HEK293 (cell line): ENCODE data around the gene PRKCD.

Source experiments
- GLIS2 ChIP-seq: fragments of 450-650 bp; formaldehyde crosslinking; IDR thresholded peaks from 2 replicates; pipeline ENCODE4 v1.5.1; 2016; ENCODE audit warnings: missing biosample characterization, missing genetic modification characterization
- KLF1 ChIP-seq: fragments of 450-650 bp; formaldehyde crosslinking; IDR thresholded peaks from 2 replicates; pipeline ENCODE4 v1.5.1; 2016; ENCODE audit warnings: missing biosample characterization, missing genetic modification characterization
- KLF17 ChIP-seq: fragments of 450-650 bp; formaldehyde crosslinking; IDR thresholded peaks from 2 replicates; pipeline ENCODE4 v1.5.1; 2016; ENCODE audit warnings: missing biosample characterization, missing genetic modification characterization
- KLF7 ChIP-seq: fragments of 450-650 bp; formaldehyde crosslinking; IDR thresholded peaks from 2 replicates; pipeline ENCODE4 v1.5.1; 2016; ENCODE audit warnings: missing biosample characterization, missing genetic modification characterization, borderline replicate concordance
- MYNN ChIP-seq: fragments of 450-650 bp; formaldehyde crosslinking; IDR thresholded peaks from 2 replicates; pipeline ENCODE4 v1.5.1; 2016; ENCODE audit warnings: missing biosample characterization, missing genetic modification characterization, borderline replicate concordance
- TRIM28 ChIP-seq: IDR thresholded peaks from 2 replicates; pipeline ENCODE4 v1.6.1; 2011; ENCODE audit warnings: low read length, control low read depth, borderline replicate concordance
- YY2 ChIP-seq: fragments of 450-650 bp; formaldehyde crosslinking; IDR thresholded peaks from 2 replicates; pipeline ENCODE4 v1.5.1; 2016; ENCODE audit warnings: missing biosample characterization, missing genetic modification characterization
- ZBTB6 ChIP-seq: fragments of 450-650 bp; formaldehyde crosslinking; IDR thresholded peaks from 2 replicates; pipeline ENCODE4 v1.5.1; 2017; ENCODE audit warnings: missing biosample characterization, missing genetic modification characterization
- ZNF148 ChIP-seq: fragments of 450-650 bp; formaldehyde crosslinking; IDR thresholded peaks from 2 replicates; pipeline ENCODE4 v1.5.0; 2017; ENCODE audit warnings: missing biosample characterization, missing genetic modification characterization, borderline replicate concordance
- ZNF2 ChIP-seq: fragments of 450-650 bp; formaldehyde crosslinking; IDR thresholded peaks from 2 replicates; pipeline ENCODE4 v1.5.1; 2016; ENCODE audit warnings: missing biosample characterization, missing genetic modification characterization
- ZNF223 ChIP-seq: fragments of 450-650 bp; formaldehyde crosslinking; IDR thresholded peaks from 2 replicates; pipeline ENCODE4 v1.5.1; 2016; ENCODE audit warnings: missing biosample characterization, missing genetic modification characterization
- ZNF248 ChIP-seq: fragments of 450-650 bp; formaldehyde crosslinking; IDR thresholded peaks from 2 replicates; pipeline ENCODE4 v1.5.1; 2017; ENCODE audit warnings: missing biosample characterization, missing genetic modification characterization
- ZNF366 ChIP-seq: fragments of 450-650 bp; formaldehyde crosslinking; conservative IDR thresholded peaks from 2 replicates; pipeline ENCODE4 v1.5.1; 2016; ENCODE audit warnings: missing biosample characterization, missing genetic modification characterization
- ZNF404 ChIP-seq: fragments of 450-650 bp; formaldehyde crosslinking; IDR thresholded peaks from 2 replicates; pipeline ENCODE4 v1.5.1; 2017; ENCODE audit warnings: missing biosample characterization, missing genetic modification characterization
- ZNF426 ChIP-seq: fragments of 450-650 bp; formaldehyde crosslinking; IDR thresholded peaks from 2 replicates; pipeline ENCODE4 v1.5.1; 2017; ENCODE audit warnings: missing biosample characterization, missing genetic modification characterization, mild to moderate bottlenecking, inconsistent platforms, moderate library complexity
- ZNF510 ChIP-seq: fragments of 450-650 bp; formaldehyde crosslinking; IDR thresholded peaks from 2 replicates; pipeline ENCODE4 v1.5.1; 2018; ENCODE audit warnings: mild to moderate bottlenecking, missing genetic modification characterization, missing biosample characterization; ENCODE audit not compliant: insufficient replicate concordance
- ZNF518A ChIP-seq: fragments of 450-650 bp; formaldehyde crosslinking; conservative IDR thresholded peaks from 2 replicates; pipeline ENCODE4 v1.5.1; 2016; ENCODE audit warnings: low read depth, missing biosample characterization, missing genetic modification characterization
- ZNF571 ChIP-seq: fragments of 450-650 bp; formaldehyde crosslinking; IDR thresholded peaks from 2 replicates; pipeline ENCODE4 v1.5.0; 2017; ENCODE audit warnings: missing biosample characterization, missing genetic modification characterization
- ZNF600 ChIP-seq: fragments of 450-650 bp; formaldehyde crosslinking; IDR thresholded peaks from 2 replicates; pipeline ENCODE4 v1.5.1; 2016; ENCODE audit warnings: missing biosample characterization, missing genetic modification characterization
- ZNF626 ChIP-seq: fragments of 450-650 bp; sonication (Bioruptor Pico); formaldehyde crosslinking; IDR thresholded peaks from 2 replicates; pipeline ENCODE4 v1.5.1; 2018; ENCODE audit warnings: missing biosample characterization, missing genetic modification characterization, inconsistent platforms
- ZNF791 ChIP-seq: fragments of 450-650 bp; formaldehyde crosslinking; IDR thresholded peaks from 2 replicates; pipeline ENCODE4 v1.5.1; 2016; ENCODE audit warnings: missing biosample characterization, missing genetic modification characterization
- ZNF792 ChIP-seq: fragments of 450-650 bp; formaldehyde crosslinking; IDR thresholded peaks from 2 replicates; pipeline ENCODE4 v1.5.1; 2016; ENCODE audit warnings: missing biosample characterization, missing genetic modification characterization
- ZSCAN18 ChIP-seq: fragments of 450-650 bp; formaldehyde crosslinking; IDR thresholded peaks from 2 replicates; pipeline ENCODE4 v1.5.1; 2016; ENCODE audit warnings: missing biosample characterization, missing genetic modification characterization

PRKCD gene

GRCh38 chr3:53162672-53163443, 1.8 kb downstream of the PRKCD start (continued):
- TF ChIP-seq ZNF148 (tag by site-specific recombination) (no peak), ZNF792 (no peak), YY2 (tag by site-specific recombination) (no peak), ZNF510 (tag by site-specific recombination) (no peak), KLF7 (tag by site-specific recombination) (no peak), KLF1 (tag by site-specific recombination) (peak; percentile 40), ZNF600 (peak; percentile 25; the same call in 1 of the 2 replicates), GLIS2 (0 out of 2 replicates have a peak, but pooled peaks have one; percentile 25), ZNF248 (tag by site-specific recombination) (no peak), ZNF366 (no peak), ZNF426 (tag by site-specific recombination) (no peak), KLF17 (tag by site-specific recombination) (peak; percentile 39; the same call in 1 of the 2 replicates), ZSCAN18 (tag by site-specific recombination) (no peak), TRIM28 (no peak), ZBTB6 (tag by site-specific recombination) (no peak), ZNF518A (no peak), ZNF223 (tag by site-specific recombination) (no peak), MYNN (tag by site-specific recombination) (no peak), ZNF626 (no peak), ZNF404 (no peak), ZNF791 (no peak), ZNF2 (tag by site-specific recombination) (no peak), ZNF571 (tag by site-specific recombination) (no peak)
